ENCODE measurements around the gene COL5A1.

The COL5A1 gene

GRCh38 chr9:134747951-134748489 lies 106.4 kb downstream of the COL5A1 start:
- no peak for DNase-seq (ENCODE audit: low read depth)
- H3K4me3 ChIP-seq (ENCODE audit: low read length): no peak overlapping the region
- TF ChIP-seq, protein P1, sequence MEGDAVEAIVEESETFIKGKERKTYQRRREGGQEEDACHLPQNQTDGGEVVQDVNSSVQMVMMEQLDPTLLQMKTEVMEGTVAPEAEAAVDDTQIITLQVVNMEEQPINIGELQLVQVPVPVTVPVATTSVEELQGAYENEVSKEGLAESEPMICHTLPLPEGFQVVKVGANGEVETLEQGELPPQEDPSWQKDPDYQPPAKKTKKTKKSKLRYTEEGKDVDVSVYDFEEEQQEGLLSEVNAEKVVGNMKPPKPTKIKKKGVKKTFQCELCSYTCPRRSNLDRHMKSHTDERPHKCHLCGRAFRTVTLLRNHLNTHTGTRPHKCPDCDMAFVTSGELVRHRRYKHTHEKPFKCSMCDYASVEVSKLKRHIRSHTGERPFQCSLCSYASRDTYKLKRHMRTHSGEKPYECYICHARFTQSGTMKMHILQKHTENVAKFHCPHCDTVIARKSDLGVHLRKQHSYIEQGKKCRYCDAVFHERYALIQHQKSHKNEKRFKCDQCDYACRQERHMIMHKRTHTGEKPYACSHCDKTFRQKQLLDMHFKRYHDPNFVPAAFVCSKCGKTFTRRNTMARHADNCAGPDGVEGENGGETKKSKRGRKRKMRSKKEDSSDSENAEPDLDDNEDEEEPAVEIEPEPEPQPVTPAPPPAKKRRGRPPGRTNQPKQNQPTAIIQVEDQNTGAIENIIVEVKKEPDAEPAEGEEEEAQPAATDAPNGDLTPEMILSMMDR (conservative IDR thresholded peaks at IDR 0.05; ENCODE audit: low read length): no peak

DNA sequence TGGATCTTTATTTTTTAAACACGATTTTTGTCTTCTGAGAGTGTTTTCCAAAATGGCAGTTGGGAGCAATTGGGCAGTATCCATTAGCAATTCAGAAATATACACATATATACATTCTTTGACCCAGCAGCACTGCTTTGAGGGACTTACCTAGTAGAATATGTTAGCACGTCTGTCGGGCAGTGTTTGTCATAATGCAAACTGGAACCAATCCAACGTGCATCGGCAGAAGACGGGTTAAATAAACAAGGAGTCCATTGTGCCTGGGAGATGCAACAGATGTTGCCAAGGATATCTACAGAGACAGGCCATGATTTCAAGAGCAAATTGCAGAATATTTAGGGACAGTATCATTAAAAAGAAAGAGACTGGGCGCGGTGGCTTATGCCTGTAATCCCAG lies 107.0 kb downstream of the COL5A1 start:
- no peak overlapping the region for H3K4me3 ChIP-seq (ENCODE audit: low read length)
- no peak for DNase-seq (ENCODE audit: low read depth)
- TF ChIP-seq, protein P1 (conservative IDR thresholded peaks at IDR 0.05; ENCODE audit: low read length): no peak

DNA sequence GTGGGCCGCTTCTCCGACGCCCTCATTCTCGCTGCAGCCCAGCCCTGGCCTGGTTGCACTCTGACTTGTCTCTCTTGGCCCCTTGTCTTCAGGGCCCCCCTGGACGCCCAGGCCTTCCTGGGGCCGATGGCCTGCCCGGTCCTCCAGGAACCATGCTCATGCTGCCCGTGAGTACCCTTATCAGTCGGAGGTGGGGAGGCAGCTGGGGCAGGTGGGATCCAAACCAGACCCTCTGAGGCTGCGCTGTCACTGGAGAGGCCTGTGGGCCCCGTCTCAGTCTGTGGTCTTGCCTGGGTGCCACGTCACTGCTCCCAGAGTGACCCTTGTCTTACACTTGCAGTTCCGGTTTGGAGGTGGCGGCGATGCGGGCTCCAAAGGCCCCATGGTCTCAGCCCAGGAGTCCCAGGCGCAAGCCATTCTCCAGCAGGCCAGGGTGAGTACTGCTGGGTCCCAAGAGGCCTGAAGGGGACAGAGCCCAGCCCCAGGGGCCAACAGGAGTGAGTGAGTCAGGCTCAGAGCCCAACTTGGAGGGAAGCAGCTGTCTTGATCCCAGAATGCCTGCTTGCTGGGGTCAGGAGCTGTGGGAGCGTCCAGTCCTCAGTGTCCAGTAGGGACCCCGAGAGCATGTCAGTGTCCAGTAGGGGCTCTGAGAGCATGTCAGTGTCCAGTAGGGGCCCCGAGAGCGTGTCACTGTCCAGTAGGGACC lies 109.0 kb downstream of the COL5A1 start:
- H3K4me3 ChIP-seq (ENCODE audit: low read length): no peak overlapping the region
- no peak for DNase-seq (ENCODE audit: low read depth)
- TF ChIP-seq, protein P1 (conservative IDR thresholded peaks at IDR 0.05; ENCODE audit: low read length): no peak

- TF ChIP-seq, protein P1 (conservative IDR thresholded peaks at IDR 0.05; ENCODE audit: low read length): no peak
- no peak for DNase-seq (ENCODE audit: low read depth)
- no peak overlapping the region for H3K4me3 ChIP-seq (ENCODE audit: low read length)
Observed at GRCh38 chr9:134751622-134752021, 110.0 kb downstream of the COL5A1 start.

DNA sequence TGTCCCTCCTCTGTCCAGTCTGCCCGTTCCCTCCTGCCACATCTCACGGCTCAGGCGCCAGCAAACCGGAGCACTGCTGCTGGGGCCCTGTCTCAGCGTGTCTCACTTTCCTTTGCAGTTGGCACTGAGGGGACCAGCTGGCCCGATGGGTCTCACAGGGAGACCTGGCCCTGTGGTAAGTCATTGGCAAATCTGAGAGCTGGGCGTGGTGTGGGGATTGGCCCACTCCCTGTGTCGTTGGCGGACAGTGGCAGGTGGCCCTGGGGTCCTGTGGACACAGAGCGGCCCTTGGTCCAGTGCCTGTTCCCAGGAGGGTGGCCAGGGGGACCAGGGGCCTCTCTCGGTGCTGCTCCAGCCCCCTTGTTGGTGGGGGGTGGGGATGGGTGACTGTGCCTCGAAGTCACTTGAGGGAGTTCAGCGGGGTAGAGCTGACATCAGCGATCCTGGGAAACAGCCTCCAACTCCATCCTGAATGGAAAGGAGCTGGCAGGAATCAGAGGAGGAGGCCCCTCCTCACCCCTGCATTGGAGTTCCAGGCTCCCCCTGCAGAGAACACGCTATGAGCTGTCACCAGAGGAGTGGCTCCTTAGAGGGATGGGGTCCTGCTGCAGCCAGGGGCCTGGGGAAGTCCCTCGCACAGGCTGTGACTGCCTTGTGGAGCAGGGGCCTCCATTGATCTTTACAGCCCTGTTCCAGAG lies 111.0 kb downstream of the COL5A1 start:
- no peak overlapping the region for H3K4me3 ChIP-seq (ENCODE audit: low read length)
- DNase-seq (ENCODE audit: low read depth): no peak
- TF ChIP-seq, protein P1 (conservative IDR thresholded peaks at IDR 0.05; ENCODE audit: low read length): no peak

DNA sequence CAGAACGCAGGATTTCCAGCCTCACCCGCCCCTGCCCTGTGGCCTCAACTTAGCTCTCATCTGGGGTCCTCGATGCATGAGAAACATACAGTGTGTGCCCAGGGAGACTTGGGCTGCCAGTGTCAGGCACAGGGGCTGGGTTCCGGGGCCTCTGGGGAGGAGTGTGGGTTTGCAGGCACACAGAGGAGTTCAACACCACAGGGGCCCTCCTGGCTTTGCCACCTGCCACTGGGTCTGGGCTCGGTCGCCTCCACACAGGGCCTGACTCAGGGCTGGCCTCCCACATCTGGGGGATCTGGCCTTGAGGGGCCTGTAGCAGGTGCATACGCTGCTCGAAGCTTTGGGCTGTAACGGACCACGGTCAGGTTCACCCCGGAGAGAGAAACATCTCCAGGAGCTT lies 111.6 kb downstream of the COL5A1 start:
- no peak overlapping the region for H3K4me3 ChIP-seq (ENCODE audit: low read length)
- no peak for DNase-seq (ENCODE audit: low read depth)
- TF ChIP-seq, protein P1 (conservative IDR thresholded peaks at IDR 0.05; ENCODE audit: low read length): no peak
